Measurements from ENCODE around the gene HTT. TPM values are rescaled to one million over a fixed set of nuclear protein-coding genes. Genes with fewer than 3 reads are reported as not detected.

Gene HTT
- total RNA-seq, 2 experiments from 2014 or later = 64.8 to 65.8 TPM

DNA sequence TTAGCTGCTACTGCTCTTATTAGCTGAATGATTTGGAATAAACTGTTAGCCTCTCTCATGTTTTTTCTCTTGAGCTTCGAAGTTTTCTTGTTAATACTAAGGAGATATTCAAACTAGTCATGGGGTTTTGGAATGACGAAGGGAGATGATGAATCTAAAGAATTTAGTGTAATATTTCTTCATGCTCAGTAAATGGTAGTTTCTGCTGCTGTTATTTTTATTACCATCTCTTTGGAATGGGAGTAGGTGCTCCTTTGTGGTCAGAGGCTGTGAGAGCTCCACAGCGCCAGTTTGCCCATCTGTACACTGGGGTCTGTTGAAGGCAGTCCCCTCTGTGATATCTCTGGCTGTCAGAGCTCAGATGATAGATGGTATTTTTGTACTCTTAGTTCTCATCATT lies 33.7 kb downstream of the HTT start:
- Mint-ChIP-seq H3K9me3 (no peaks in the 10 kb centered on the region), H3K4me3 (no peak overlapping the region), H3K36me3 (peaks cover 7% of the 10 kb centered on the region), H3K27me3 (no peaks in the 10 kb centered on the region), H3K4me1 (peaks cover 4% of the 10 kb centered on the region), H3K27ac (no peak overlapping the region)
- POLR2A ChIA-PET = no interaction called here
- no peak for ATAC-seq (ENCODE audit: low read depth)
- DNase-seq = no peak

DNA sequence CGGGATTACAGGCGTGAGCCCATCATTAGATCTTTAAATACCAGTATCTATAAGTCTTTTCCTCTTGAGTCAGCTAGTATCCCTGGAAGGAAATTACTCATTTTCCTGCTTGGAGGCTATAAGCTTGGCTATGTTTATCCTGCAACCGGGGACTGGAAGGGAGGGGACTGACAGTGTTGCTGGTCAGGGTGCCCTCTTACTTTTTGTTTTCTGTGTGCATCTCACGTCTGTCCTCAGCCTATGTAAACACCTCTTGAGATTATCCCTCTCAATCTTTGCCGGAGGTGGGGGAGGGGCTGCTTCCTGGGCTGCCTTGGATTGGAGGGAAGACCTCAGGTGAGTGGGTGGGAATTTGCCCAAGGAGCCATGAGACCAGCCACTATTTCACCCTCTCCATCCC lies 37.0 kb downstream of the HTT start:
- H3K27ac Mint-ChIP-seq = no peak overlapping the region
- ATAC-seq (ENCODE audit: low read depth) (no peak), DNase-seq (no peak)
- POLR2A ChIA-PET = no interaction called here
- no peak overlapping the region for H3K4me3 Mint-ChIP-seq
- H3K9me3 Mint-ChIP-seq = no peaks in the 10 kb centered on the region
- peaks cover 3% of the 10 kb centered on the region for H3K4me1 Mint-ChIP-seq
- no peaks in the 10 kb centered on the region for H3K27me3 Mint-ChIP-seq
- peaks cover 8% of the 10 kb centered on the region for H3K36me3 Mint-ChIP-seq

DNA sequence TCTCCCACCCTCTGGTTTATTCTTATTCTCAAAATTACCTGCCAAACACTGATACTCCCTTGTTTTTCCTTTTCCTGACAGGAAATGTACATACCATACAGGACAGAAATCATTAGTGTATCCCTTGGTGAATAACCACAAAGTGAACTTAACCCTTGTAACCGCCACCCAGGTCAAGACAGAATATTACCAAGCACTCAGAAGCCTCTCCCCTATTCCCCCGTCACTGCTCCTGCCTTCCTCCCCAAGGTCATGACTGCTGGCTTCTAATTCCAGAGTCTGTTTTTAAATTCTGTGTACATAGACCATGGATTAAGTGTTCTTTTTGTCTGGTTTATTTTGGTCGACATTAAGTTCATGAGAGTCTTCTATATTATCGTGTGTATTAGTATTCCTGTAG lies 37.7 kb downstream of the HTT start:
- Mint-ChIP-seq H3K36me3 (peaks cover 8% of the 10 kb centered on the region), H3K9me3 (no peaks in the 10 kb centered on the region), H3K27ac (no peak overlapping the region), H3K4me1 (no peaks in the 10 kb centered on the region), H3K4me3 (no peak overlapping the region), H3K27me3 (no peaks in the 10 kb centered on the region)
- ATAC-seq (ENCODE audit: low read depth) (no peak), DNase-seq (no peak)
- POLR2A ChIA-PET = no interaction called here

DNA sequence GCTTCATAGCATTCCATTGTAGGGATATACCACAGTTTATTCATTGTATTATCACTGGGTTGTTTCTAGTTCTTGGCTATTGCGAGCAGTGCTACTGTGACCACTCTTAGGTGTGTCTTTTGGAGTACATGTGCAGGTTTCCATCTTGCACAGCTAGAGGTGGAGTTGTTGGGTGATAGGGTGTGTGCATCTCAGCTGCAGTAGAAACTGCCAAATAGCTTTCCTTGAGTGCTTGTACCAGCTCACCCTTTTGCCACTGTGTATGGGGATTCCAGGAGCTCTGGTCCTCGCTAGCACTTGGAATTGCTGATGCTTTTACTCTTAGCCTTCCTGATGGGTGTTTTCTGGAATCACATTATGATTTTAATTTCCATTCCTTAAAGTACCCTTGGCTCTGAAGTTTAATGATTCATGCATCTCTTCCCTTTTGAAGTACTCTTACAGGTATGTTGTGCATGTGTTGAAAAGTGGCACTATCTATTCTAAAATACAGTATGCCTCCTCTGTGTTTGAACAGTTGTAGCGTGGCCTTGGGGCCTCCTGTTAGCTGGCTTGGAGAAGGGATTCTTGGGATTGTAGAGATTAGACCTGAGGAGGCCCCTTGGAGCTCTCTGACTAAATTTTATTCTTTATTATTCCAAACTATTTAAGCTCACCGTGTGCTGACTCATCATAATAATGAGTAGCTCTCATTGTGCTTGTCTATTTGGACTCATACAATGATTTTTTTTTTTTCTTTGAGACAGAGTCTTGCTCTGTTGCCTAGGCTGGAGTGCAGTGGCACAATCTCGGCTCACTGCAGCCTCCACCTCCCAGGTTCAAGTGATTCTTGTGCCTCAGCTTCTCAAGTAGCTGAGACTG lies 38.4 kb downstream of the HTT start:
- no peak for ATAC-seq (ENCODE audit: low read depth)
- H3K27me3 Mint-ChIP-seq = no peaks in the 10 kb centered on the region
- no peaks in the 10 kb centered on the region for H3K4me1 Mint-ChIP-seq
- peaks cover 8% of the 10 kb centered on the region for H3K36me3 Mint-ChIP-seq
- no peaks in the 10 kb centered on the region for H3K9me3 Mint-ChIP-seq
- no peak overlapping the region for H3K27ac Mint-ChIP-seq
- H3K4me3 Mint-ChIP-seq = no peak overlapping the region
- POLR2A ChIA-PET = no interaction called here
- no peak for DNase-seq

DNA sequence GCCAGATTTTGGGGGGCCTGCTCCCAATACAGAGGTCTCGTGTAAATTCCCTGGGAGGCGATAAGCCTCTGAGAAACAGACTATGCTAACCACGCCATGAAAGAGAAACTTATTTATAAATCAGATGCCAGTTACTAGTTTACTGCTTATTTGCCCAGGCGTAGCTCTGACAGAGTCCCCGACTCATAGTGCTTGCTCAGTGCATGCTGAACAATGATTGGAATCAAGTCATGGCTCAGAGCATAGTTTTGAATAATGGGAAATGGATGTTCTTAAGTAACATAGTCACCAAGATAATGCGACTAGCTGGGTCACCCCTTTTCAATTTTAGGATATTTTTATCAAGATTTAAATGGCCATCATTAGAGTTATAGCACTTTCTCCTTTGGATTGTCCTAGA lies 39.9 kb downstream of the HTT start:
- peaks cover 9% of the 10 kb centered on the region for H3K36me3 Mint-ChIP-seq

DNA sequence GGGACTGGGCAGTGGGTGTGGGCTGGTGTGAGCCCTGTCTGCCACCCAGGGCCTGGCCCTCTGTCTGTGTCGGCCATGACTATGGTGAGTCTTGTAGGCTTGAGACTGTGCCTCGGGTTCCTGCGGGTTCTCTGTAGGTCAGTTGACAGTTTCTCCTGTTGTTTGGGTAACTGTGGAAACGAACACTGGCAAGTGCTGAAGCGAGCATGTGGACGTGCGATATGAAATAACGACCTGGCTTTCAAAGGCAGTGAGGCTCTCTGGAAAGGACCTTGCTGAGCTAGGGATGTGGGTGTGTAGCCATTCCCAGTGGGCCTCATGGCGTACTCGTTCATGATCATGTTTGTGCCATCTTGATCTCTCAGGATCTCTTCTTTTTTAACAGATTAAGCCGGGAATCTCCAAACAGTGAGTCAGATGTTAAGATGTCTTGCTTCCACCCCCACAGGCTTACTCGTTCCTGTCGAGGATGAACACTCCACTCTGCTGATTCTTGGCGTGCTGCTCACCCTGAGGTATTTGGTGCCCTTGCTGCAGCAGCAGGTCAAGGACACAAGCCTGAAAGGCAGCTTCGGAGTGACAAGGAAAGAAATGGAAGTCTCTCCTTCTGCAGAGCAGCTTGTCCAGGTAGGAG lies 41.3 kb downstream of the HTT start:
- no peak overlapping the region for H3K4me3 Mint-ChIP-seq

More for the DNA sequence above, 39.9 kb downstream of the HTT start:
- Mint-ChIP-seq H3K9me3 (no peaks in the 10 kb centered on the region), H3K27ac (no peak overlapping the region), H3K27me3 (no peaks in the 10 kb centered on the region), H3K4me3 (no peak overlapping the region), H3K4me1 (no peaks in the 10 kb centered on the region)
- DNase-seq (no peak), ATAC-seq (ENCODE audit: low read depth) (no peak)
- POLR2A ChIA-PET = no interaction called here

DNA sequence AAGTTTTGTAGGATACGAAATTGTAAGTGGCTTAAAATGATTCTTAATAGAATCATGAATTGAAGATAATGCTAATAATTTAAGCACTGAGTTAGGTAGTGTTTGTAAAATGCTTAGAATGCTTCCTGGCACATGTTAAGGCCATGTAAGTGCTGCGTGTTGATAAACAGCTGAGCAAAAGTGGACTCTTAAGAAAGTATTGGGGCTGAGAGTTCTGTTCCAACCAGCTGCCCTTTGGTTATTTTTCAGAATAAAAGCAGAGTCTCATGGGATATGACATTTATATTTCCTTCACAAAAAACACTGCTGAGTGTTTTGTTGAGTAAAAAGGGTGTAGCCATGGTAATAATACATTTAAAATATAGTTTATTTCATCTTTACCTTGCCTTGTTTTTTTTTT lies 42.5 kb downstream of the HTT start:
- no peak overlapping the region for H3K4me3 Mint-ChIP-seq
- peaks cover 8% of the 10 kb centered on the region for H3K36me3 Mint-ChIP-seq
- H3K9me3 Mint-ChIP-seq = no peaks in the 10 kb centered on the region
- ATAC-seq (ENCODE audit: low read depth) = no peak
- no peak for DNase-seq
- no peak overlapping the region for H3K27ac Mint-ChIP-seq
- H3K27me3 Mint-ChIP-seq = no peaks in the 10 kb centered on the region
- H3K4me1 Mint-ChIP-seq = peaks cover under 1% of the 10 kb centered on the region
- POLR2A ChIA-PET = no interaction called here

More for the DNA sequence above, 41.3 kb downstream of the HTT start:
- ATAC-seq (ENCODE audit: low read depth) (no peak), DNase-seq (no peak)
- H3K9me3 Mint-ChIP-seq = no peaks in the 10 kb centered on the region
- H3K27ac Mint-ChIP-seq = no peak overlapping the region
- H3K36me3 Mint-ChIP-seq = peaks cover 10% of the 10 kb centered on the region
- POLR2A ChIA-PET = interaction anchor here (0.6 kb wide), 1 partner anchor 31 kb away, joined by 3 read pairs; no protein-coding TSS in a partner anchor
- no peaks in the 10 kb centered on the region for H3K4me1 Mint-ChIP-seq
- no peaks in the 10 kb centered on the region for H3K27me3 Mint-ChIP-seq

DNA sequence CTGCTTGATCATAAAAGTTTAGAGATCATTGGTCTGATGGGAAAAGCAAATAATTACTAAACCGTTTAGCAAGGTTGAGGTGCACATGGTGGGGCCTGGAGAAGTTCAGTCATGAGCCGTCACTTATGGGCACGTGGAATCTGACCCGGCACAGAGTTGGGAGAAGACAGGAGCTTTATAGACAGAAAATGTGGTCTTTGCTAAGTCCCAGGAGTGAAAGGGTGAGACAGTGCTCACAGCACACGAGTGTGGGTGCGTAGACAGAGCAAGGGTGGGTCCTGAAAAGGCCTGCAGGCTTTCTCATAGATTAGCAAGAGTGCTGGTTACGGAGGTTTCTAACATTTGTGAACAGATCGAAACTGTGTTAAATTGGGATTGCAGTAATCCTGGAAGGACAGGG lies 43.8 kb downstream of the HTT start:
- POLR2A ChIA-PET = no interaction called here
- H3K9me3 Mint-ChIP-seq = no peaks in the 10 kb centered on the region
- peaks cover 10% of the 10 kb centered on the region for H3K36me3 Mint-ChIP-seq
- H3K4me1 Mint-ChIP-seq = peaks cover 5% of the 10 kb centered on the region
- DNase-seq = no peak
- H3K27me3 Mint-ChIP-seq = no peaks in the 10 kb centered on the region
- no peak overlapping the region for H3K27ac Mint-ChIP-seq
- no peak overlapping the region for H3K4me3 Mint-ChIP-seq
- ATAC-seq (ENCODE audit: low read depth) = no peak

DNA sequence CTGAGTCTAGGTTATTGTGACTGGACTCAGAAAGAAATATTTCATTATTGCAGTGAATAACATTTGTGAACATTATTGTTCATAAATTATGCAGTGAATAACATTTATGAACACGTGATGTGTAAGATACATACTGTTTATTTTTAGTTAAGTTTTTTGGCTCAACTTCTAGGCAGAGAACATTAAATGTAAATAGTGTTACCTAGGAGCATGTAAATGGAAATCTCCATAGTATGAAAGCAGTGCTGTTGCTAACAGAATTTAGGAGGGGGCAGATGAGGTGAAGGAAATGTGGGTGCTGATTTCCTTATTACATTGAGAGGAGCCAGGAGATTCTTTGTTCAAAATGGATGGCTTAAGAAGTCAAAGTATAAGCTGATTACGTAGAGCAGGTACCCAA lies 45.0 kb downstream of the HTT start:
- Mint-ChIP-seq H3K27ac (no peak overlapping the region), H3K36me3 (peaks cover 11% of the 10 kb centered on the region)

DNA sequence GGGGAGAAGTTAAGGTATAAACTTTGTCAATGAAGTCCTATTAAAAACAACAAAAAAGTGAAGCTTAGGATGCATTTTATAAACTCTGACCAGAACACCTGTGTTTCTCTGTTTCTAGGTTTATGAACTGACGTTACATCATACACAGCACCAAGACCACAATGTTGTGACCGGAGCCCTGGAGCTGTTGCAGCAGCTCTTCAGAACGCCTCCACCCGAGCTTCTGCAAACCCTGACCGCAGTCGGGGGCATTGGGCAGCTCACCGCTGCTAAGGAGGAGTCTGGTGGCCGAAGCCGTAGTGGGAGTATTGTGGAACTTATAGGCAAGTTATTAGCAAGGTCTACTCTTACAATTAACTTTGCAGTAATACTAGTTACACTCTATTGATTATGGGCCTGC lies 46.6 kb downstream of the HTT start:
- peaks cover 14% of the 10 kb centered on the region for H3K36me3 Mint-ChIP-seq
- POLR2A ChIA-PET = no interaction called here

More for the DNA sequence above, 45.0 kb downstream of the HTT start:
- Mint-ChIP-seq H3K9me3 (no peaks in the 10 kb centered on the region), H3K4me1 (peaks cover 5% of the 10 kb centered on the region), H3K27me3 (no peaks in the 10 kb centered on the region), H3K4me3 (no peak overlapping the region)
- ATAC-seq (ENCODE audit: low read depth) (no peak), DNase-seq (no peak)
- POLR2A ChIA-PET = no interaction called here

DNA sequence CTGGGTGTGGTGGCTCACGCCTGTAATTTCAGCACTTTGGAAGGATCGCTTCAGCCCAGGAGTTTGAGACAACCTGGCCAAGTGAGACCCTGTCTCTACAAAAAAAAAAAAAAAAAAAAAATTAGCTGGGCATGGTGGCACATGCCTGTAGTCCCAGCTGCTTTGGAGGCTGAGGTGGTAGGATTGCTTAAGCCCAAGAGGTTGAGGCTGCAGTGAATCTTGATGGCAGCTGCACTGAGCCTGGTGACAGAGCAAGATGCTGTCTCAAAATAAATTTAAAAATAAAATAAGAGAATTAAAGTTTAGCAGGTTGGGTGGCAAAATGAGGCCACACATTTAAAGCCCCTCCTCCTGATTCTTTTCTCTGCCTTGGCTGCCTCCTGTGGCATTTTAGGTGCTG lies 47.1 kb downstream of the HTT start:
- peaks cover 5% of the 10 kb centered on the region for H3K4me1 Mint-ChIP-seq
- no peak for ATAC-seq (ENCODE audit: low read depth)
- no peaks in the 10 kb centered on the region for H3K9me3 Mint-ChIP-seq
- H3K27me3 Mint-ChIP-seq = no peaks in the 10 kb centered on the region
- peaks cover 10% of the 10 kb centered on the region for H3K36me3 Mint-ChIP-seq
- POLR2A ChIA-PET = interaction anchor here (0.6 kb wide), 1 partner anchor 13 kb away, joined by 3 read pairs; no protein-coding TSS in a partner anchor
- no peak overlapping the region for H3K4me3 Mint-ChIP-seq
- no peak for DNase-seq
- no peak overlapping the region for H3K27ac Mint-ChIP-seq

More for the DNA sequence above, 46.6 kb downstream of the HTT start:
- Mint-ChIP-seq H3K4me3 (no peak overlapping the region), H3K9me3 (no peaks in the 10 kb centered on the region), H3K27me3 (no peaks in the 10 kb centered on the region), H3K27ac (no peak overlapping the region), H3K4me1 (peaks cover 5% of the 10 kb centered on the region)
- ATAC-seq (ENCODE audit: low read depth) (no peak), DNase-seq (no peak)

DNA sequence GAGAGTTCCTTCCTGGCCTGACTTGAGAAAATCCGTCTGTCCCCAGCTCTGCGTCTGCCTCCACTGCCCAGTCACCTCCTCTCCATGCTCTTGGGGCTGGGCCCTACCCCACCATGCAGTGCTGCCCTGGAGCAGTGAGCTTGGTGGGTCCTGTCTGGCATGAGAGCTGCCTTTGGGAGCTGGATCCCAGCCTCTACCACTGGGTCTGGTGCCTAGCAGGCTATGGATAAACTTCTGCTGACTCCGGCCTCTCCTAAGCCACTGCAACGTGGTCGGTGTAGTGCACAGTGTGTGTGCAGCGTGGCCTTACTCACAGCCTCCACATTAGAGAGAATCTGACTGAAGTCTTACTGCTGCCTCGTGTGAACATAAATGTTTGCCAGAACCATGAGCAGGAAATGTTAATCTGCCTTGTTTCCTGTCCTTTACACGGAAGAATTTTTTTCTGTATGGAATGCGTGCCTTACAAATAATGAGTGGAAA lies 47.6 kb downstream of the HTT start:
- ATAC-seq (ENCODE audit: low read depth) (peak; percentile 61), DNase-seq (no peak)
- Mint-ChIP-seq H3K9me3 (no peaks in the 10 kb centered on the region), H3K36me3 (peaks cover 9% of the 10 kb centered on the region), H3K4me3 (no peak overlapping the region), H3K4me1 (peaks cover 5% of the 10 kb centered on the region), H3K27ac (peak overlapping the region; percentile 50), H3K27me3 (no peaks in the 10 kb centered on the region)
- POLR2A ChIA-PET = interaction anchor here (0.6 kb wide), 1 partner anchor 13 kb away, joined by 3 read pairs; no protein-coding TSS in a partner anchor

DNA sequence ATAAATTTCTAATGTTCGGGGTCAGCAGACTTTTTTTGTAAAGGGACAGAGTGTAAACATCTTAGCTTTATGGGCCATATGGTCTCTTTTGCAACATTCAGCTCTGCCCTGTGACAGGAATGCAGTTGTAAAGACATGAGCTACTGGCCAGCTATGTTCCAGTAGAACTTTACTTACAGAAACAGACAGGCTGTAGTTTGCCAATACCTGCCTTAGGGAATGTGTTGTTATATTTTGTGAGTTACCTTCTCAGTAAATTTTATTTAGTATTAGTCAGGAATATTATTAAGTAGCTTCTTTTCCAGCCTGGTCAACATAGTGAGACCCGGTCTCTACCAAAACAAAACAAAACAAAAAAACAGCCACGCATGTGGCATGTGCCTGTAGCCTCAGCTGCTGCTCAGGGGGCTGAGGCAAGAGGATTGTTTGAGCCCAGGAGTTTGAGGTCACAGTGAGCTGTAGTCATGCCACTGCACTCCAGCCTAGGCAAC lies 48.7 kb downstream of the HTT start:
- Mint-ChIP-seq H3K36me3 (peaks cover 13% of the 10 kb centered on the region), H3K27ac (no peak overlapping the region), H3K9me3 (no peaks in the 10 kb centered on the region), H3K4me3 (no peak overlapping the region), H3K4me1 (peaks cover 5% of the 10 kb centered on the region), H3K27me3 (no peaks in the 10 kb centered on the region)
- no peak for DNase-seq
- POLR2A ChIA-PET = no interaction called here
- no peak for ATAC-seq (ENCODE audit: low read depth)

Data from activated naive CD8-positive, alpha-beta T cell treated with anti-CD3 and anti-CD28 coated beads, Interleukin-2, amount 10 ng/mL, durations not matched to agents 7 days and 5 days (primary cell).